ENCODE measurements around the gene PRSS36.
A peak's percentile ranks its signal among the peaks of the same experiment; 100 is the strongest.
"Not testable (repeated sequence)": the region's sequence is repeated elsewhere in the genome, so short reads cannot be mapped to it uniquely, and the experiment has no call there.

PRSS36 gene

DNA sequence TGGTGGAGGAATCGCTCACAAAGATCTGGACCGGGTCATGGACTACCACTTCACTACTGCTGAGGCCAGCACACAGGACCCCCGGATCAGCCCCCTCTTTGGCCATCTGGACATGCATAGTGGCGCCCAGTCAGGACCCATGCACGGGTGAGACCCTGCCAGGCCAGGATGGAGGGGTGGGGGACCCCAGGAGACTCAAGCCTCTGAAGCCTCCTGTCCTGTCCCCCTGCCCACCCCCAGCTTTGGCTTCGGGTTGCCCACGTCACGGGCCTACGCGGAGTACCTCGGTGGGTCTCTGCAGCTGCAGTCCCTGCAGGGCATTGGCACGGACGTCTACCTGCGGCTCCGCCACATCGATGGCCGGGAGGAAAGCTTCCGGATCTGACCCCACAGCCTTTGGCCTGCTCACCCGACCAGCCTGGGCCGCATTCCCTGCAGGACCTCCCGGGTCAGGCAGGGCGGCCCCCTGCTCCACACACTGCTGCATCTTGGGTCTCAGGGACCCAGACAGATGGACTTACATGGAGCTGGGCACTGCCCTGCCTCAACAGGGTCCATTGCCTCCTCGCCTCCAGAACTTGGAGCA is 37.9 kb downstream of the PRSS36 start:
- Histone ChIP-seq H3K9ac (ENCODE audit: low read depth, low read length) (no peak overlapping the region), H3K4me1 (ENCODE audit: insufficient read depth, low read length) (no peaks in the 10 kb centered on the region), H3K9me3 (ENCODE audit: control insufficient read depth, insufficient read depth, low read length) (no peaks in the 10 kb centered on the region), H3K36me3 (ENCODE audit: insufficient read depth, low read length) (no peaks in the 10 kb centered on the region; the same call in 1 of the 2 replicates)

DNA sequence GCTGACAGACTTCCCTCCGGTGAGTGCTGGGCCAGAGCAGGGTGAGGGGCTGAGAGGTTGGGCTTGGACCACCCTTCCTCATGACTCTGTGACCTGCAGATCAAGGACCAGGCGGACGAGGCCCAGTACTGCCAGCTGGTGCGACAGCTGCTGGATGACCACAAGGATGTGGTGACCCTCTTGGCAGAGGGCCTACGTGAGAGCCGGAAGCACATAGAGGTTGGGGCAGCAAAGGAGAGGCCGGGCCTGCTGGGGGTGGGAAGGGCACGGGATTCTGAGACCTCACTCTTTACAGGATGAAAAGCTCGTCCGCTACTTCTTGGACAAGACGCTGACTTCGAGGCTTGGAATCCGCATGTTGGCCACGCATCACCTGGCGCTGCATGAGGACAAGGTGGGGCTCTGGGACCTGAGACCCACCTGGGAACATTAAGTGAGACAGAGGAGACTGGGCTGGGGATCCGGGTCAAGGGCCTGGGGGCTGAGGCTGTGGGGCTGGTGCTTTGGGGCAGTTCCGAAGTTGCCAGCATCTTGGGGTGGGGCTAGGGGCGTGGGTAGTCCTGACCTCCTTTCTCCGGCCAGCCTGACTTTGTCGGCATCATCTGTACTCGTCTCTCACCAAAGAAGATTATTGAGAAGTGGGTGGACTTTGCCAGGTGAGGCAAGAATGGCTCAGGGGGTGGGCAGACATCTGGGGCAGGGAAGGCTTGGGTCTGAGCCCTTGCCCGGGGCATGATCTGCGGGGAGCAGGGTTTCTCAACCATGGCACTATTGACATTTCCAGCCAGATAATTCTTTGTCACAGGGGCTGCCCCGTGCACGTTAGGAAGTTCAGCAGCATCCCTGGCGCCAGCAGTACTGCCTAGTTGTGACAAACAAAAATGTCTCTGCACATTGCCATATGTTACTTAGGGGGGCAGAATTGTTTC is 39.5 kb downstream of the PRSS36 start:
- Histone ChIP-seq H3K4me1 (ENCODE audit: insufficient read depth, low read length) (no peaks in the 10 kb centered on the region), H3K36me3 (ENCODE audit: insufficient read depth, low read length) (no peaks in the 10 kb centered on the region; the same call in 1 of the 2 replicates), H3K9me3 (ENCODE audit: control insufficient read depth, insufficient read depth, low read length) (no peaks in the 10 kb centered on the region), H3K9ac (ENCODE audit: low read depth, low read length) (no peak overlapping the region)

DNA sequence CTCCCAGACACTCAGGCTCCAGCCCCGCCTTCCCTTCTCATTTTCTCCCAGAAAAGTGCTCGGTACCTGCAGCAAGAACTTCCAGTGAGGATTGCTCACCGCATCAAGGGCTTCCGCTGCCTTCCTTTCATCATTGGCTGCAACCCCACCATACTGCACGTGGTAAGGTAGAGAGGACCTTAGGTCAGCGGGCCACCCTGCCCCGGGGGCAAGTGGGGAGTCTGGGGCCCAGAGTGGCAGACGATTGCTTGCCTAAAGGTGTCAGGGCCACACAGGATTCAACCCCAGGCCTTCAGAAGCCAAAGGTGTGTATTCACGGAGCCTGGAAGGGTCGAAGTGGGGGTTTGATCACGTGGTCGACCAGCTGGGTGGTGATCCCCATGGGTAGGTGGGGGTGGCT is 40.2 kb downstream of the PRSS36 start:
- no peaks in the 10 kb centered on the region for H3K4me1 ChIP-seq (ENCODE audit: insufficient read depth, low read length)
- no peak overlapping the region for H3K9ac ChIP-seq (ENCODE audit: low read depth, low read length)

DNA sequence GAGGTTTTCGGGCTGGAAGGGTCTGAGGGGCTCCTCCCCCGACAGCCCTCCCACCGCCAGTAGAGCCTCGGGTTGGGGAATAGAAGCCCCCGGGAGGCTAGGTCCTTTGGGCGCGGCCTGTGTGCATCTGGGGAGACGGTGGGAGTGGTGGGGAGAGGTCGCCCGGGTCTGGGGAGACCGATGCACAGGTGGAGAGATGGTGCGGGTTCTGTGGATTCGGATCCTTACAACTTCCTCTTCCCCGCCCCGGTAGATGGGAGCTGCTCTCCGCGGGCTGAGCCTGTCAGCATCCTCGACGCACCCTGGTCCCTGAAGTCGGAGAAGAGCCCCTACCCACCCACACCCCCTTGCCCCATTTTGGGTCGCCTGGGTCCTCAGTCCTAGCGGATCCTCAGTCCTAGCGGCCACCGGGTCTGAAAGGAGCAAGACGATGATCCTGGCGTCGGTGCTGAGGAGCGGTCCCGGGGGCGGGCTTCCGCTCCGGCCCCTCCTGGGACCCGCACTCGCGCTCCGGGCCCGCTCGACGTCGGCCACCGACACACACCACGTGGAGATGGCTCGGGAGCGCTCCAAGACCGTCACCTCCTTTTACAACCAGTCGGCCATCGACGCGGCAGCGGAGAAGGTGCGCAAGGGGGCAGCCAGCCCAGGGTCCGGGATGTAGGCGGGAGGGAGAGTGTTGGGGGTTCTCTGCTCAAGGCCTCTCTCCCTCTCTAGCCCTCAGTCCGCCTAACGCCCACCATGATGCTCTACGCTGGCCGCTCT is 40.9 kb downstream of the PRSS36 start:
- Histone ChIP-seq H3K9ac (ENCODE audit: low read depth, low read length) (peak overlapping the region; percentile 71; the same call in 1 of the 2 replicates), H3K9me3 (ENCODE audit: control insufficient read depth, insufficient read depth, low read length) (no peaks in the 10 kb centered on the region), H3K36me3 (ENCODE audit: insufficient read depth, low read length) (no peaks in the 10 kb centered on the region; the same call in 1 of the 2 replicates), H3K4me1 (ENCODE audit: insufficient read depth, low read length) (no peaks in the 10 kb centered on the region)

More for the DNA sequence above, 40.2 kb downstream of the PRSS36 start:
- Histone ChIP-seq H3K9me3 (ENCODE audit: control insufficient read depth, insufficient read depth, low read length) (no peaks in the 10 kb centered on the region), H3K36me3 (ENCODE audit: insufficient read depth, low read length) (no peaks in the 10 kb centered on the region; the same call in 1 of the 2 replicates)

DNA sequence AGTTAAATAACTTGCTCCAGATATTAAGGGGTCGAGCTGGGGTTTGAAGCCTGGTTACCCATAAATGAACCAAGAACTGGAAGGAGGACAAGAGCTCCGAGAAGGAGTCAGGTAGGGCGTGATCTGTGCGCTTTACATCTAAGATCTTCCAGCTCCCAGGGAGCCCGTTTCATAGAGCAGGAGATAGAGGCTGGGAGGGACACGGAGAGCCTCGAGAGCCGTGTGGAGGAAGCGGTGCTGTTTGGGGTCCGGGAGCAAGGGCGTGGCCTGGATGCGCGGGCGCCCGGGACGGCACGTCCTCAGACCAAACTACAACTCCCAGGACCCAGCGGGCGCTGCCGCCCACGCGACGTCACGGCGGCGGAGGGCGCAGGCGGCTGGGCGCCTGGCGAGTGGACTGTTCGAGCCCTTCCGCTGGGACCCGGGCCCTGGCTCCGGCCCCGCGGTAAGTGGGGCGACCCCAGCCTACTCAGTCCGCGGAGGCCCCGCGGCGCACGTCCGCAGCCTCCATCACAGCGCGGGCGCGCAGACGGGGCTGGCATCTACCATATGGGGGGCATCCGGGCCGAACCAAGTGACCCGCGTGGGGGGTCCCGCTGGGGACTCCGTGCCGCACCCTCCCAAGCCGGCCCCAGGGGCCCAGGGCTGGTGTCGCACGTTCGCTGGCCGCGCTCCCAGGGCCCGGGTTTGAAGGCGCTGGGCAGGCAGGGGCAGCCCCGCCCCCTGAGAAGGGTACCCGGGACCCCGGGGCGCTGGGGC is 41.7 kb downstream of the PRSS36 start, which contains the start of gene BCKDK:
TSS of gene BCKDK (plus strand) at position 352 of the 759 bp plus-strand sequence. CDS start 838 bp downstream, outside the sequence.
- Histone ChIP-seq H3K9ac (ENCODE audit: low read depth, low read length) (peak within 1 kb of the TSS; percentile 71; the same call in 1 of the 2 replicates), H3K36me3 (ENCODE audit: insufficient read depth, low read length) (no peaks in the 10 kb centered on the region; the same call in 1 of the 2 replicates), H3K4me1 (ENCODE audit: insufficient read depth, low read length) (no peaks in the 10 kb centered on the region), H3K9me3 (ENCODE audit: control insufficient read depth, insufficient read depth, low read length) (no peaks in the 10 kb centered on the region)

DNA sequence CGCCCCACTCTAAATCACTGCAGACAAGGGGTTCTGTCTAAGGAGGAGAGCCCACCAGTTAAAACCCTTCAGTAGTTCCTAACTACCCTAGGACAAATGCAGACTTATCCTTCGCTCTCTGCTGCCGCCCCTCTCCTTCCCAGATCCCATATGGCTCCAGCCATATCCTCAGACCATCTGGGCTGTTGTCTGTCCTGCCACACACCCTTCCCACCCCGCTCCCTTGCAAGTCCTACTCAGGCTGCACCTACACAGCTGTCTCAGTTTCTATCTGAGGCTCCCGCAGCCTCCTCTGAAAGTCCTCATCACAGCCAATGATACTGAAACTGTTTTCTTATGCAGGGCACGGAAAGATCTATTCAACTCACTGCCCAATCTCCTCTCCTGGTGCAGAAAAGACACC is 42.4 kb downstream of the PRSS36 start:
- Histone ChIP-seq H3K4me1 (ENCODE audit: insufficient read depth, low read length) (no peaks in the 10 kb centered on the region), H3K36me3 (ENCODE audit: insufficient read depth, low read length) (no peaks in the 10 kb centered on the region; the same call in 1 of the 2 replicates), H3K9me3 (ENCODE audit: control insufficient read depth, insufficient read depth, low read length) (no peaks in the 10 kb centered on the region), H3K9ac (ENCODE audit: low read depth, low read length) (no peak overlapping the region)

DNA sequence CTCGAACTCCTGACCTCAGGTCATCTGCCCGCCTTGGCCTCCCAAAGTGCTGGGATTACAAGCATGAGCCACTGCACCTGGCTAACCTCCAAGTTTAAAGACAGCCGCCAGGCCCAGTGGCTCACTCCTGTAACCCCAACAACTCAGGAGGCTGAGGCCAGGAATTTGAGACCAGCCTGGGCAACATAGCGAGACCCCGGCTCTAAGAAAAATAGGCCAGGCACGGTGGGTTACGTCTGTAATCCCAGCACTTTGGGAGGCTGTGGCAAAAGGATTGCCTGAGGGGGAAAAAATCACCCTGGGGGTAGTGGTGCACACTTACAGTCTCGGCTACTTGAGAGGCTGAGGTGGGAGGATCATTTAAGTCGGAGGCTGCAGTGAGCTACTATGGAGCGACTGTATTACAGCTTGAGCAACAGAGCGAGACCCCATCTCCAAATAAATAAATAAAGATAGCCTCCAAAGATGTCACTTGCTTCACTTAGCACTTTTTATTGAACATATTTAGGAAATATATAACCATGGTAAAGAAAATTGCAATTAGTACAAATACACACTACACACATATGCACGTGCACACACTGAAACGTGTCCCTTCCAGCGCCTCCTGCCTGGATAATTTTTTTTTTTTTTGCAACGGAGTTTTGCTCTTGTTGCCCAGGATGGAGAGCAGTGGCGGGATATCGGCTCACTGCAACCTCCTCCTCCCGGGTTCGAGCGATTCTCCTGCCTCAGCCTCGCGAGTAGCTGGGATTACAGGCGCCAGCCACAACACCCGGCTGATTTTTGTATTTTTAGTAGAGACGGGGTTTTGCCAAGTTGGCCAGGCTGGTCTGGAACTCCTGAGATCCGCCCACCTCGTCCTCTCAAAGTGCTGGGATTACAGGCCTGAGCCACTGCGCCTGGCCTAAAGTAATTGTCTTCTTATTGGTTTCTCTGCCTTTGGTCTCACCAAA is 43.1 kb downstream of the PRSS36 start:
- Histone ChIP-seq H3K9ac (ENCODE audit: low read depth, low read length) (no peak overlapping the region), H3K36me3 (ENCODE audit: insufficient read depth, low read length) (no peaks in the 10 kb centered on the region; the same call in 1 of the 2 replicates), H3K9me3 (ENCODE audit: control insufficient read depth, insufficient read depth, low read length) (no peaks in the 10 kb centered on the region), H3K4me1 (ENCODE audit: insufficient read depth, low read length) (no peaks in the 10 kb centered on the region)

DNA sequence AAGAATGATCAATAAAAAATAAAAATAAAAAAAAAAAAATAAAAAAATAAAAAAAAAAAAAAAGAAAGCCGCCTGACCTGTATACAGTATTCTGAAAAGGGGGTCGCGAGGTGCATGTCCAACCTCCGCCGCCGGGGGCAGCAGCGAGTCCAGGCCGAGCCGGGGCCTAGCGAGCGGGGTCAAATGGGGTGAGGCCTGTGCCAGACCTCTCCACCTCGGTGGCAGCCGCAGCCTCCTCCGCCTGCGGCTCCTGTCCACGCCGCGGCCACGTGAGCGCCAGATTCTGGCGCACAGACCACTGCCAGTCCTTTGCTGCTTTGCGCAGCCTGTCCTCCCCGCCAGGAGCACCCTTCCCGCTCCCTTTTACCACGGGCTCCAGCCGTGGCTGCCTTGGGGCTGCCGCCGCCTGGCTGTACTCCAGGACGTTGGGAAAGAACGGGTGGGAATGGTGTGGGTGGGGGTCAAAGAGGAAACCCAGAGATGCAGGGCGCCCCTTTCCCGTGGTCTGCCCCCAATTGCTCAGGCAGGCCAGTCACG is 44.1 kb downstream of the PRSS36 start:
- Histone ChIP-seq H3K9me3 (ENCODE audit: control insufficient read depth, insufficient read depth, low read length) (no peaks in the 10 kb centered on the region), H3K9ac (ENCODE audit: low read depth, low read length) (no peak overlapping the region; the same call in 1 of the 2 replicates), H3K4me1 (ENCODE audit: insufficient read depth, low read length) (no peaks in the 10 kb centered on the region), H3K36me3 (ENCODE audit: insufficient read depth, low read length) (no peaks in the 10 kb centered on the region; the same call in 1 of the 2 replicates)

DNA sequence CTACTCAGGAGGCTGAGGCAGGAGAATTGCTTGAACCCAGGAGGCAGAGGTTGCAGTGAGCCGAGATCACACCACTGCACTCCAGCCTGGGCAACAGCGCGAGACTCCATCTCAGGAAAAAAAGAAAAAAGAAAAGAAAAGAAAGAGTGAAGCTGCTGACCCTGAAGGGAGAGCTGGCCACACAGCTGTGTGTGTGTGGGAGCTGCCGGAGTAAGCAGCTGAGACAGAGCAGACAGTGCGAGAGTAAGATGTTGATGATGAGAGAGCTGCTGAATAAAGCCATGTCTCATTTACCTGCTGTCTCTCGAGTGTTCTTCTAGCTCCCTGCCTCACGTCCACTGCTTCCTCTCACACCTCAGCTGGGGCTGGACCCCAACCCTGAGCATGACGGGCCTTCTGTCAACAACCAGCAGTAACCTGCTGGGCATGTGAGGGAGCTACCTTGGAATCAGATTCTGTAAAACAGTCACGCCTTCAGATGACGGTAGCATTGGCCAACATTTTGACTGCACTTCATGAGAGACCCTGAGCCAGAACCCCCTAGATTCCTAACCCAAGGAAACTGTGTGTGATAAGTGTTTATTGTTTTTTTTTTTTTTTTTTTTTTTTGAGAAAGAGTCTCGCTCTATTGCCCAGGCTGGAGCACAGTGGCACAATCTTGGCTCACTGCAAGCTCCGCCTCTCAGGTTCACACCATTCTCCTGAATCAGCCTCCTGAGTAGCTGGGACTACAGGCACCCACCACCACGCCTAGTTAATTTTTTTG is 48.8 kb downstream of the PRSS36 start:
- H3K9ac ChIP-seq (ENCODE audit: low read depth, low read length); H3K4me1 ChIP-seq (ENCODE audit: insufficient read depth, low read length); H3K36me3 ChIP-seq (ENCODE audit: insufficient read depth, low read length); H3K9me3 ChIP-seq (ENCODE audit: control insufficient read depth, insufficient read depth, low read length): not testable (repeated sequence)

DNA sequence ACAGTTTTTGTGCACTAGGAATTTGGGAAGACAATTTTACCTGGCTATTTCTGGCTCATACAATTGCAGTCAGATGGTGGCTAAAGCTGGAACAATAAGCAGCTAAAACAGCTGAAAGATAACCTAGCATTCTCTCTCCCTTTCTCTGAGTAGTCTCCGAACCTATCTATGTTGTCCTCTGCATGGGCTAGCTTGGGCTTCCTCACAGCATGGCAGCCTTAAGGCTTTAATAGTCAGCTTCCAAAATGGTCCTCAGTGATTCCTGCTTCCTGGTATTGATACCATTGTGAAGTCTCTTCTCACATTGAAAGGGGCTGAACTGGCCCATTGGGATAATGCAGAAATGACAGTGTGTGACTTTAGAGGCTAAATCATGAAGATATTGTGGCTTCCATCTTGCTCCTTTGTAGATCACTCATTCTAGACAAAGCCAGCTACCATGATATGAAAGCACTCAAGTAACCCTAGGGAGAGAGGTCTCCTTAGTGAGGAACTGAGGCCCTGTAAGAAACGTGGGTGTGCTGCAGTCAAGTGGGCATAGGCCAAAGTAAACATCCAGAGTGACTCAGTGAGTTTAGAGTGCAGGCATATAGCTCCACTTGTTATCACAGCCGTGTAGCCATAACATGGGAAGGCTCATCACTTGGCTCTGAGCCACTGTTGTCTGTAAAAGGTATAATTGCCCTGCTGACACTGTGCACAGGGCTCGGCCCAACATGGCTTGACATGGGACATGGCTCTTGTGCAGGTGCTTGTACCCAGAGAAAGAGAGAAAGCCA is 49.8 kb downstream of the PRSS36 start:
- no peak overlapping the region for H3K9ac ChIP-seq (ENCODE audit: low read depth, low read length)
- no peaks in the 10 kb centered on the region for H3K4me1 ChIP-seq (ENCODE audit: insufficient read depth, low read length)
- H3K36me3 ChIP-seq (ENCODE audit: insufficient read depth, low read length), result no peaks in the 10 kb centered on the region
- no peaks in the 10 kb centered on the region for H3K9me3 ChIP-seq (ENCODE audit: control insufficient read depth, insufficient read depth, low read length)

DNA sequence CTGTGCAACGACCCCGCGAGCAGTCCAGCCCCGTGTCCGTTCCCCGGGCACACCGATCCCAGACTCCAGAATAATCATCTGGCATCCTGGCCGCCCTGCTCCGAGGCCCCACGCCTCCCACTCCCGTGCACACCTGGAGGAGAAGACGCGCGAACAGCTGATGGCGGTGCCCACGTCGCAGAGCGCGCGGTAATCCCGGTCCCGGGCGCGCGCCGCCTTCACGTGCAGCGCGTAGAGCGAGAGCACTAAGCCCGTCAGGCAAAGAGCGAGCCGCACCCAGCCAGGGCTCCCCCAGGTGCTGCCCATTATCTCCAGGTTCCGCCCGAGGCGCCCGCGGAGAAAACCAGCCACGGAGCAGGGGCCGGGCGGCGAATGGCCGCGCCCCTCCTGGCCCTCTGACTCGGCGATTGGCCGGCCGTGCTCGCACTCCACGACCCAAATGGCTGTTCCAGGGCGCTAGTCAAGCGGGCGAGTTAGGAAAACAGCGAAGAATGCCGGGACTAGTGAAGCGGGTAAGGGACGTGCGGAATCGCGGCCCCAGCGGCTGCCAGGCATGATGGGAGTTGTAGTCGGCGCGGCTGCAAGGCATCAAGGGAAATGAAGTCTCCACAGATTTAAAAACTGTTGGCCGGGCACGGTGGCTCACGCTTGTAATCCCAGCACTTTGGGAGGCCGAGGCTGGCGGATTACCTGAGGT is 55.3 kb downstream of the PRSS36 start, which contains the start of gene VKORC1:
TSS of gene VKORC1 (minus strand) at position 374 of the 697 bp plus-strand sequence. CDS start at position 306, 68 bp downstream.
- H3K9me3 ChIP-seq (ENCODE audit: control insufficient read depth, insufficient read depth, low read length), result no peaks in the 10 kb centered on the region
- 0 out of 2 replicates have a peak, but pooled peaks cover 9% of the 10 kb centered on the region for H3K36me3 ChIP-seq (ENCODE audit: insufficient read depth, low read length)
- H3K4me1 ChIP-seq (ENCODE audit: insufficient read depth, low read length), result peaks cover 3% of the 10 kb centered on the region; the same call in 1 of the 2 replicates
- H3K9ac ChIP-seq (ENCODE audit: low read depth, low read length), result peak within 1 kb of the TSS; percentile 84

Data from ES-I3 (cell line).